Pancreas (tissue), 10 donors: ENCODE measurements around the gene MRPS34. TPM values are rescaled to one million over a fixed set of nuclear protein-coding genes. Genes with fewer than 3 reads are reported as not detected.
A peak's percentile ranks its signal among the peaks of the same experiment; 100 is the strongest.

Experiments
- ATAC-seq, 4 donors: fragments of 200-7000 bp; cut with Tn5 transposase; one replicate each; pipeline versions ENCODE4 v1.8.0 to v1.9.1; 2020; ENCODE audit warnings: mild to moderate bottlenecking in 4 of 4, moderate library complexity in 4 of 4
- DNase-seq, 6 donors: peaks; one replicate each; pipeline ENCODE4 v3.0.0-alpha.2; 2020
- FAIRE-seq: peaks from 2 replicates; lab custom pipeline; 2012; peaks lifted over from hg19 to GRCh38; lab: Jason Lieb, UNC
- H3K27ac ChIP-seq, 4 donors: fragments of 200-600 bp; sonication (generic); 1 replicate in 3 of 4; 2 replicates in 1 of 4; pipeline versions ENCODE4 v1.5.0 to v1.8.0; 2020
- H3K27me3 ChIP-seq, 4 donors: fragments of 200-600 bp; one replicate each; pipeline ENCODE4 v1.8.0; 2021
- H3K36me3 ChIP-seq, 3 donors: fragments of 200-600 bp; sonication (generic) in 1 of 3; one replicate each; pipeline versions ENCODE4 v1.5.0 to v1.8.0; 2020 to 2021
- H3K4me1 ChIP-seq, 3 donors: fragments of 200-600 bp; one replicate each; pipeline ENCODE4 v1.8.0; 2021
- H3K4me3 ChIP-seq, 4 donors: fragments of 200-600 bp; sonication (generic) in 2 of 4; one replicate each; pipeline versions ENCODE4 v1.5.0 to v1.8.0; 2020 to 2021
- H3K9me3 ChIP-seq, 4 donors: fragments of 200-600 bp; one replicate each; pipeline ENCODE4 v1.8.0; 2021
- CTCF ChIP-seq, 4 donors: fragments of 200-600 bp; sonication (generic) in 3 of 4; IDR thresholded peaks; one replicate each; pipeline versions ENCODE4 v1.5.0 to v1.8.0; 2021; ENCODE audit warnings: antibody characterized with exemption in 4 of 4
- WGBS, 2 donors: extraction: QIAGEN DNeasy Blood & Tissue Kit; methylation state at CpG; one replicate each; pipeline ENCODE4 v1.1.7; 2013; 5-methylcytosine and 5-hydroxymethylcytosine counted together
- intact Hi-C, 3 donors: fragments of 100-400 bp; cut with DNase I; formaldehyde crosslinking; loops; one replicate each; pipeline versions ENCODE4 v1.11.1 to v1.14.2; 2022
- polyA plus RNA-seq, 2 donors: library from polyadenylated mRNA; stranded (reverse); fragments of 200-250 nt; gene quantifications; one replicate each; pipeline ENCODE4 v1.2.3, GENCODE V29; 2013
- total RNA-seq, 6 donors: library from RNA; stranded (reverse); fragmentation: NEBNext Ultra II Directional in 4 of 6; extraction: Animal tissue kit (Norgen Biotek cat#: 25700) in 4 of 6; gene quantifications; one replicate each; pipeline versions ENCODE4 v1.2.1 to v1.2.4, GENCODE V29; 2021 to 2023
- donor health status: healthy with polysubstance abuse.
- donor health status: DM: no; HTN: no; CAD: no; lungs with moderate emphysema.
- donor health status: DM: no; HTN: no; CAD: no.
- donor health status: control.
- donor health status: control.
- donor health status: Bipolar disorder and iron deficiency.
- donor health status: DM: yes; HTN: yes; CAD: no.
- donor health status: DM: no; HTN: no; CAD: no.
- donor health status: DM: no; HTN: no; CAD: no.
- donor health status: DM: yes; HTN: yes; CAD: no.

MRPS34 gene
- total and polyA plus RNA-seq, 8 donors = 42.4 to 84.1 (median 58.3) TPM

GRCh38 chr16:1789643-1790045, 16.7 kb upstream of the MRPS34 start:
- H3K36me3 ChIP-seq = no peaks in the 10 kb centered on the region
- no peak for ATAC-seq
- no peak for TF ChIP-seq CTCF (IDR thresholded peaks at IDR 0.05)

GRCh38 chr16:1788708-1789100, 15.8 kb upstream of the MRPS34 start:
- TF ChIP-seq CTCF (IDR thresholded peaks at IDR 0.05) = no peak
- no peak for FAIRE-seq
- WGBS, 2 donors = 81 to 82% methylated on average over 19 of the region's 19 CpGs
- Histone ChIP-seq H3K27me3 (no peaks in the 10 kb centered on the region), H3K4me1 (peaks cover 3 to 11% (median 5%) of the 10 kb centered on the region in 3 donors), H3K27ac (no peak overlapping the region), H3K9me3 (no peaks in the 10 kb centered on the region), H3K4me3 (no peak overlapping the region), H3K36me3 (no peaks in the 10 kb centered on the region)
- intact Hi-C loops = no loop called here
- DNase-seq = peak in 2 of 6 donors; percentile 36 to 74
- no peak for ATAC-seq

More at GRCh38 chr16:1789643-1790045, 16.7 kb upstream of the MRPS34 start:
- H3K27ac ChIP-seq = no peak overlapping the region
- peaks cover 9 to 12% (median 10%) of the 10 kb centered on the region in 3 donors for H3K4me1 ChIP-seq
- intact Hi-C loops = no loop called here
- no peak overlapping the region for H3K4me3 ChIP-seq
- DNase-seq = peak in 3 of 6 donors; percentile 7 to 76 (median 44)
- no peaks in the 10 kb centered on the region for H3K27me3 ChIP-seq
- WGBS, 2 donors = 92 to 93% methylated on average over 25 of the region's 25 CpGs
- H3K9me3 ChIP-seq = no peaks in the 10 kb centered on the region
- FAIRE-seq = no peak

GRCh38 chr16:1788095-1788707, 15.3 kb upstream of the MRPS34 start:
- 93 to 94% methylated on average over 38 of the region's 38 CpGs for WGBS, 2 donors
- H3K36me3 ChIP-seq = no peaks in the 10 kb centered on the region
- DNase-seq = peak in 2 of 6 donors; percentile 40 to 71

GRCh38 chr16:1787322-1788094, 14.6 kb upstream of the MRPS34 start:
- FAIRE-seq (no peak), DNase-seq (peak in 1 of 6 donors; percentile 41), ATAC-seq (no peak)
- Histone ChIP-seq H3K36me3 (no peaks in the 10 kb centered on the region), H3K27ac (no peak overlapping the region), H3K4me3 (no peak overlapping the region), H3K4me1 (peaks cover 0 to 6% (median 5%) of the 10 kb centered on the region in 3 donors), H3K27me3 (no peaks in the 10 kb centered on the region), H3K9me3 (no peaks in the 10 kb centered on the region)
- intact Hi-C loops = no loop called here
- TF ChIP-seq CTCF (IDR thresholded peaks at IDR 0.05) = no peak
- 91 to 94% methylated on average over 44 of the region's 44 CpGs for WGBS, 2 donors

More at GRCh38 chr16:1788095-1788707, 15.3 kb upstream of the MRPS34 start:
- Histone ChIP-seq H3K9me3 (no peaks in the 10 kb centered on the region), H3K27me3 (no peaks in the 10 kb centered on the region), H3K4me1 (peaks cover 0 to 6% (median 5%) of the 10 kb centered on the region in 3 donors), H3K4me3 (no peak overlapping the region), H3K27ac (no peak overlapping the region)
- no peak for TF ChIP-seq CTCF (IDR thresholded peaks at IDR 0.05)
- intact Hi-C loops = no loop called here
- ATAC-seq (no peak), FAIRE-seq (no peak)

DNA sequence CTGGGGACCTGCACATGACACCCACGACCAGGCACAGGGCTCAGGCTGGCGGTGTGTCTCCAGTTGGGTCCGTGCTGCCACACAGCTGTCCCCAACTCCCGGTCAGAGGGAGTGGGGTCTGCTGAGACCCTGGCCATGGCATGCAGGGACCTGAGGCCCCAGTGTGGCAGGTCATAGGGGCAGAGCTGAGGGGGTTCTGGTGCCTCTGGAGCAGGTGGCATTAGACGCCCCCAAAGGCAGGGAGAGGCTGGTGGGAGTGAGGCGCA, 14.1 kb upstream of the MRPS34 start:
- FAIRE-seq (no peak), DNase-seq (peak in 1 of 6 donors; percentile 70), ATAC-seq (no peak)
- intact Hi-C loops = no loop called here
- no peaks in the 10 kb centered on the region for H3K9me3 ChIP-seq
- no peaks in the 10 kb centered on the region for H3K27me3 ChIP-seq
- H3K36me3 ChIP-seq = no peaks in the 10 kb centered on the region
- no peak overlapping the region for H3K27ac ChIP-seq
- 84% methylated on average over 6 of the region's 6 CpGs for WGBS, 2 donors
- H3K4me3 ChIP-seq = no peak overlapping the region
- no peak for TF ChIP-seq CTCF (IDR thresholded peaks at IDR 0.05)
- H3K4me1 ChIP-seq = peaks cover 0 to 6% (median 5%) of the 10 kb centered on the region in 3 donors
